Hepatocyte (in vitro differentiated cells): ENCODE data around the gene REEP6.
A peak's percentile ranks its signal among the peaks of the same experiment; 100 is the strongest.

Experiments used
- CTCF ChIP-seq: fragments of 200-600 bp; sonication (generic); IDR thresholded peaks from 2 replicates; pipeline ENCODE4 v1.5.1; 2016; ENCODE audit warnings: antibody characterized with exemption, mild to moderate bottlenecking; ENCODE audit not compliant: poor library complexity
- EZH2 ChIP-seq: fragments of 200-600 bp; sonication (generic); IDR thresholded peaks from 2 replicates; pipeline ENCODE4 v1.6.1; 2016; ENCODE audit warnings: antibody characterized with exemption, mild to moderate bottlenecking, borderline replicate concordance
- EZH2phosphoT487 ChIP-seq: fragments of 200-600 bp; sonication (generic); IDR thresholded peaks from one replicate; pipeline ENCODE4 v1.6.1; 2018; ENCODE audit warnings: antibody characterized with exemption, mild to moderate bottlenecking, low read depth, moderate library complexity; ENCODE audit not compliant: unreplicated experiment, severe bottlenecking

- TF ChIP-seq CTCF = no peak
- peak; percentile 47 for TF ChIP-seq EZH2
- TF ChIP-seq EZH2phosphoT487 = no peak
Observed at GRCh38 chr19:1457031-1457739, 33.8 kb upstream of the REEP6 start.
